GM12878 (cell line): ENCODE results near the gene WFDC11.
"Not testable (repeated sequence)": the region's sequence is repeated elsewhere in the genome, so short reads cannot be mapped to it uniquely, and the experiment has no call there.

ENCODE experiments used
- CTCF ChIP-seq, 3 experiments: IDR thresholded peaks in 2 of 3; conservative IDR thresholded peaks in 1 of 3; 2 replicates each; pipeline ENCODE4 v1.5.1; 2011; ENCODE audit warnings: low read depth in 3 of 3, low read length in 3 of 3, mild to moderate bottlenecking in 3 of 3, control low read depth in 2 of 3, moderate library complexity in 2 of 3, inconsistent platforms in 1 of 3, mixed read lengths in 1 of 3; ENCODE audit not compliant: control insufficient read depth in 2 of 3, insufficient read depth in 1 of 3; ENCODE audit errors: extremely low read depth in 1 of 3
- EZH2 ChIP-seq: IDR thresholded peaks from 2 replicates; pipeline ENCODE4 v1.6.1; 2012; ENCODE audit warnings: low read depth, mild to moderate bottlenecking, control low read depth, inconsistent platforms, low read length, borderline replicate concordance; ENCODE audit not compliant: control insufficient read depth
- GABPA ChIP-seq: IDR thresholded peaks from 2 replicates; pipeline ENCODE4 v1.6.1; 2014; ENCODE audit warnings: antibody characterized with exemption, low read depth, mild to moderate bottlenecking, inconsistent platforms
- NFIC ChIP-seq: IDR thresholded peaks from 2 replicates; pipeline ENCODE4 v1.6.1; 2012; ENCODE audit warnings: low read depth, mild to moderate bottlenecking, inconsistent platforms, low read length, moderate library complexity
- POLR2A ChIP-seq: IDR thresholded peaks from 2 replicates; pipeline ENCODE4 v1.6.1; 2011; ENCODE audit warnings: low read depth, mild to moderate bottlenecking, low read length
- POLR2AphosphoS5 ChIP-seq: IDR thresholded peaks from 2 replicates; pipeline ENCODE4 v1.6.1; 2011; ENCODE audit warnings: mild to moderate bottlenecking, low read length, inconsistent platforms
- TAF1 ChIP-seq: IDR thresholded peaks from 2 replicates; pipeline ENCODE4 v1.6.1; 2011; ENCODE audit warnings: mild to moderate bottlenecking, low read depth, low read length, borderline replicate concordance
- YY1 ChIP-seq: IDR thresholded peaks from 2 replicates; pipeline ENCODE4 v1.6.1; 2011; ENCODE audit warnings: low read depth, mild to moderate bottlenecking, low read length
- ZNF24 ChIP-seq: fragments of 450-650 bp; IDR thresholded peaks from 2 replicates; pipeline ENCODE4 v1.6.1; 2017; ENCODE audit warnings: antibody characterized with exemption, mild to moderate bottlenecking

- not testable (repeated sequence) for TF ChIP-seq ZNF24; CTCF (IDR thresholded peaks at IDR 0.05 in 2 of 3, conservative IDR thresholded peaks at IDR 0.05 in 1 of 3; ENCODE audit: control insufficient read depth in 2 of 3, extremely low read depth in 1 of 3, insufficient read depth in 1 of 3, low read depth in 3 of 3, low read length in 3 of 3); POLR2AphosphoS5; TAF1; GABPA; NFIC; EZH2; POLR2A; YY1
These were observed 13.0 kb downstream of the WFDC11 start for GRCh38 chr20:45657038-45657437.
